Endothelial cell of umbilical vein (primary cell): ENCODE data around the gene SMIM27. TPM values are rescaled to one million over a fixed set of nuclear protein-coding genes. Genes with fewer than 3 reads are reported as not detected.

ENCODE experiments used
- BruUV-seq: library from RNA; stranded (reverse); fragments of 400-500 nt; replicated peaks from 2 replicates; lab custom pipeline; 2021; lab: Mats Ljungman, UMichigan
- CTCF ChIA-PET: fragments of 300-600, 350-600 bp; sonication (Branson Sonifier 250); formaldehyde crosslinking; loops from one replicate; lab custom pipeline; 2021; ENCODE audit warnings: antibody characterized with exemption, inconsistent platforms; lab: Charles Lee
- POLR2A ChIA-PET: fragments of 300-600, 350-600 bp; sonication (Branson Sonifier 250); formaldehyde crosslinking; loops from one replicate; lab custom pipeline; 2021; ENCODE audit warnings: antibody characterized with exemption, inconsistent platforms; lab: Charles Lee
- DNase-seq: peaks from one replicate; pipeline ENCODE4 v3.0.0-alpha.2; 2011; ENCODE audit warnings: low read depth, low spot score
- FAIRE-seq: peaks from 2 replicates; lab custom pipeline; 2011; peaks lifted over from hg19 to GRCh38; lab: Jason Lieb, UNC
- H2AFZ ChIP-seq: 2 replicates; pipeline ENCODE4 v1.6.0; 2012; ENCODE audit warnings: low read depth, low read length, control low read depth, inconsistent platforms
- H3K27ac ChIP-seq: 2 replicates; pipeline ENCODE4 v1.5.1; 2011; ENCODE audit warnings: low read depth, mild to moderate bottlenecking, control low read depth, low read length, moderate library complexity; ENCODE audit not compliant: insufficient read depth
- H3K27me3 ChIP-seq, 2 experiments: 2 replicates each; pipeline versions ENCODE4 v1.6.0 to v1.6.1; 2011; ENCODE audit warnings: low read length in 2 of 2, mixed read lengths in 1 of 2; ENCODE audit not compliant: control insufficient read depth in 2 of 2, insufficient read depth in 2 of 2
- H3K36me3 ChIP-seq, 2 experiments: 2 replicates in 1 of 2; 3 replicates in 1 of 2; pipeline ENCODE4 v1.5.1; 2011; ENCODE audit warnings: low read length in 2 of 2, mild to moderate bottlenecking in 1 of 2, moderate library complexity in 1 of 2; ENCODE audit not compliant: control insufficient read depth in 2 of 2, insufficient read depth in 2 of 2; ENCODE audit errors: extremely low read depth in 1 of 2
- H3K4me1 ChIP-seq: 3 replicates; pipeline ENCODE4 v1.5.1; 2011; ENCODE audit warnings: mild to moderate bottlenecking, low read length; ENCODE audit not compliant: control insufficient read depth, insufficient read depth; ENCODE audit errors: extremely low read depth
- H3K4me2 ChIP-seq: 2 replicates; pipeline ENCODE4 v1.6.1; 2011; ENCODE audit warnings: low read length, control low read depth, mixed read lengths; ENCODE audit not compliant: insufficient read depth
- H3K4me3 ChIP-seq, 3 experiments: fragments of 200-600 bp in 1 of 3; sonication (generic), shearing (Covaris generic) in 1 of 3; replicated peaks in 1 of 3; 2 replicates each; pipeline ENCODE4 v1.5.1; 2011 to 2016; ENCODE audit warnings: control low read depth in 3 of 3, low read length in 3 of 3, mild to moderate bottlenecking in 2 of 3, inconsistent platforms in 1 of 3, low read depth in 1 of 3, moderate library complexity in 1 of 3; ENCODE audit not compliant: insufficient read depth in 1 of 3
- H3K79me2 ChIP-seq: 2 replicates; pipeline ENCODE4 v1.6.0; 2012; ENCODE audit warnings: low read length, inconsistent platforms; ENCODE audit not compliant: control insufficient read depth, insufficient read depth
- H3K9ac ChIP-seq: replicated peaks from 2 replicates; pipeline ENCODE3; 2011; ENCODE audit warnings: low read length, control low read depth; ENCODE audit not compliant: insufficient read depth; ENCODE audit errors: extremely low read depth
- H3K9me1 ChIP-seq: replicated peaks from 3 replicates; pipeline ENCODE4 v1.6.0; 2011; ENCODE audit warnings: mild to moderate bottlenecking, low read length; ENCODE audit not compliant: control insufficient read depth, insufficient read depth; ENCODE audit errors: extremely low read depth
- H3K9me3 ChIP-seq: replicated peaks from 2 replicates; pipeline ENCODE4 v1.5.1; 2012; ENCODE audit warnings: low read length, inconsistent platforms; ENCODE audit not compliant: control insufficient read depth, insufficient read depth
- H4K20me1 ChIP-seq: replicated peaks from 2 replicates; pipeline ENCODE3; 2011; ENCODE audit warnings: mild to moderate bottlenecking, low read length; ENCODE audit not compliant: control insufficient read depth, insufficient read depth; ENCODE audit errors: extremely low read depth
- FOS ChIP-seq: IDR thresholded peaks from 2 replicates; pipeline ENCODE4 v1.6.1; 2011; ENCODE audit warnings: mild to moderate bottlenecking, low read length, moderate library complexity, borderline replicate concordance; ENCODE audit not compliant: insufficient read depth
- POLR2A ChIP-seq: IDR thresholded peaks from 2 replicates; pipeline ENCODE4 v1.6.1; 2012; ENCODE audit warnings: low read depth, mild to moderate bottlenecking, control low read depth, low read length
- POLR2AphosphoS5 ChIP-seq: IDR thresholded peaks from 2 replicates; pipeline ENCODE4 v1.6.1; 2012; ENCODE audit warnings: low read depth, mild to moderate bottlenecking, control low read depth, low read length, moderate library complexity; ENCODE audit not compliant: insufficient read depth
- dilution Hi-C: fragments of 300-500 bp; cut with MboI; formaldehyde crosslinking; loops from one replicate; pipeline ENCODE4 v1.15.0; 2019; ENCODE audit warnings: low sequenced_read_pairs; ENCODE audit not compliant: extremely low pct_ligation_motif_present
- intact Hi-C: fragments of 100-400 bp; cut with micrococcal nuclease; formaldehyde crosslinking; loops from one replicate; pipeline ENCODE4 v1.10.0; 2022
- polyA plus RNA-seq, 4 experiments: library from polyadenylated mRNA; depleted of rRNA in 3 of 4; stranded (reverse) in 3 of 4; unstranded in 1 of 4; fragments of >200 nt; gene quantifications; 2 replicates each; pipeline versions ENCODE4 v1.2.1 to v1.2.3, GENCODE V29; 2011 to 2012; ENCODE audit warnings: missing spikeins in 1 of 4
- total RNA-seq: library from RNA; stranded (reverse); gene quantifications from 2 replicates; pipeline ENCODE4 v1.2.3, GENCODE V29; 2021
- TF ChIP-seq, protein P1 (sequence below): IDR thresholded peaks from 2 replicates; pipeline ENCODE4 v1.6.1; 2011; ENCODE audit not compliant: insufficient read depth, insufficient read length
- TF ChIP-seq, protein P2 (sequence below), 2 donors: IDR thresholded peaks; 1 replicate in 1 of 2; 2 replicates in 1 of 2; pipeline ENCODE4 v1.5.1; 2011; ENCODE audit warnings: low read length in 2 of 2, mild to moderate bottlenecking in 2 of 2, moderate library complexity in 2 of 2, control low read depth in 1 of 2, inconsistent platforms in 1 of 2, low read depth in 1 of 2; ENCODE audit not compliant: insufficient read depth in 1 of 2; ENCODE audit errors: extremely low read depth in 1 of 2

SMIM27 gene
- total and polyA plus RNA-seq, 2 donors (not counting 3 experiments of a cell fraction or from before 2014, with no cell fraction given): 3.4 to 11.5 TPM

DNA sequence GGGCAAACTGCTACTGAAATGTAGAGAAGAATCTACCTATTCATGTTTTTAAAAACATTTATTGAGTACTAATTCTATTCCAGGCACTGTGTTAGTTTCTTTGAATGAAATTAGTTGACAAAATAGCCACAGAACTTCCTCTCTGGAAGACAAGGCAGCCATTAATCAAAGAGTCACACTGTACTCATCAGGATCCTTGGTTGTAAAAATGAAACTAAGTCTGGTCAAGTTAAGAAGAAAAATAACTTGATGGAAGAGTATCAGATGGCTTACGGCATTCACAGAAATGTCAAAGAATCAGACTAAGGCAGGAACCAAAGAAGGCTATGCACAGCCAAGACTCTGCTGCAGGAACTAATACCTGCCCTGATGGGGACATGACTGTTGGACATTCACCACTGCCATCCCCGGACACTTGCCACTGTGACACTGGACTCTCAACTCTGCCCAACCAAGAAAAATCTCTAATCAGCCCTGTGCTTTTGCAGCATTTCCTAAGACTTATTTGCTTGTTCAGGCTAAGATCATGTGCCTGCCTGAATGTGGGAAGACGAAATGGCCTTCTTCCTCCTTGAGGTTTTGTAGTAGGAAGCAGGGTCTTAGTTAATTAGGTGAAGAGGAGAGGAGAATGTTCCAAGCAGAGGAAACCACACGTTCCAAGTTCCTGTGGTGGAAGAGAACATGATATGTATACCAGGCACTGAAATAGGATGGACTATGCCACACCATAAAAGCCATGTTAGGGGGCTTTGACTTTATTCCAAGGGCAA is 44.2 kb downstream of the SMIM27 start:
- Histone ChIP-seq H3K27ac (no peak overlapping the region), H3K4me2 (no peak overlapping the region), H3K36me3 (no peaks in the 10 kb centered on the region), H2AFZ (no peak overlapping the region), H3K9ac (no peak overlapping the region), H3K4me1 (no peaks in the 10 kb centered on the region), H3K9me3 (no peaks in the 10 kb centered on the region), H3K79me2 (no peaks in the 10 kb centered on the region), H3K9me1 (no peaks in the 10 kb centered on the region), H3K27me3 (no peaks in the 10 kb centered on the region), H3K4me3 (no peak overlapping the region), H4K20me1 (no peaks in the 10 kb centered on the region)
- no peak for DNase-seq
- BruUV-seq: no TSS peak
- CTCF ChIA-PET: interaction anchor here (1.1 kb wide), 1 partner anchor 15 kb away, joined by 4 read pairs; no protein-coding TSS in a partner anchor
- dilution Hi-C loops: no loop called here
- TF ChIP-seq POLR2AphosphoS5: no peak
- TF ChIP-seq, protein P1, sequence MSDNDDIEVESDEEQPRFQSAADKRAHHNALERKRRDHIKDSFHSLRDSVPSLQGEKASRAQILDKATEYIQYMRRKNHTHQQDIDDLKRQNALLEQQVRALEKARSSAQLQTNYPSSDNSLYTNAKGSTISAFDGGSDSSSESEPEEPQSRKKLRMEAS: no peak
- TF ChIP-seq, protein P2, sequence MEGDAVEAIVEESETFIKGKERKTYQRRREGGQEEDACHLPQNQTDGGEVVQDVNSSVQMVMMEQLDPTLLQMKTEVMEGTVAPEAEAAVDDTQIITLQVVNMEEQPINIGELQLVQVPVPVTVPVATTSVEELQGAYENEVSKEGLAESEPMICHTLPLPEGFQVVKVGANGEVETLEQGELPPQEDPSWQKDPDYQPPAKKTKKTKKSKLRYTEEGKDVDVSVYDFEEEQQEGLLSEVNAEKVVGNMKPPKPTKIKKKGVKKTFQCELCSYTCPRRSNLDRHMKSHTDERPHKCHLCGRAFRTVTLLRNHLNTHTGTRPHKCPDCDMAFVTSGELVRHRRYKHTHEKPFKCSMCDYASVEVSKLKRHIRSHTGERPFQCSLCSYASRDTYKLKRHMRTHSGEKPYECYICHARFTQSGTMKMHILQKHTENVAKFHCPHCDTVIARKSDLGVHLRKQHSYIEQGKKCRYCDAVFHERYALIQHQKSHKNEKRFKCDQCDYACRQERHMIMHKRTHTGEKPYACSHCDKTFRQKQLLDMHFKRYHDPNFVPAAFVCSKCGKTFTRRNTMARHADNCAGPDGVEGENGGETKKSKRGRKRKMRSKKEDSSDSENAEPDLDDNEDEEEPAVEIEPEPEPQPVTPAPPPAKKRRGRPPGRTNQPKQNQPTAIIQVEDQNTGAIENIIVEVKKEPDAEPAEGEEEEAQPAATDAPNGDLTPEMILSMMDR (IDR thresholded peaks at IDR 0.05; ENCODE audit: extremely low read depth in 1 of 2, insufficient read depth in 1 of 2, low read depth in 1 of 2, low read length in 2 of 2): no peak
- no peak for TF ChIP-seq POLR2A
- TF ChIP-seq FOS: no peak
- FAIRE-seq: no peak
- intact Hi-C loops: no loop called here
- POLR2A ChIA-PET: no interaction called here
